ENCODE data around the gene WFS1. TPM values are rescaled to one million over a fixed set of nuclear protein-coding genes. Genes with fewer than 3 reads are reported as not detected.

Gene WFS1
- total and polyA plus RNA-seq, 2 of the 8 experiments (the other 6 are each of a cell fraction or from before 2014, with no cell fraction given), result 29.1 to 43.1 TPM

DNA sequence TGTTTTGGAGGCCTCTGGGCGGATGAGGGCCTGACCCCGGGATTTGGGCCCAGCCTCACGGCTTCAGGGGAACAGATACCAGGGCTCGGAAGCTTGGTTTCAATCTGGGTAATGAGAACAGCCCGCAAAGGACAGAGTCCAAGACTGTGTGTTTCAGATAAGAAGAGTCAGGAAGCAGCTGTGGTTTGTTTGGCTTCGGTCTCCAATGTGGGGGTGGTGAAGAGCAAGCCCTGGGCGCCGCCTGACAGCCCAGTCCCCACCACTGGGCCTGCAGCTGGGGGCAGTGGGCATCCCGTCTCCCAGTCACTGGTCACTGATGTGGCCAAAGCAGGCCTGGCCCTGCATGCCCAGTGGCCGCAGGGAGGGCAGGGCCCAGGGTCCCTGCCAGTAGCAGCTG lies 9.1 kb downstream of the WFS1 start:
- Histone ChIP-seq H3K9me3 (ENCODE audit: insufficient read depth in 2 of 2, low read depth in 1 of 2, low read length in 1 of 2) (no peaks in the 10 kb centered on the region), H4K20me1 (replicated peaks in 1 of 2; ENCODE audit: control insufficient read depth in 1 of 2, insufficient read depth in 2 of 2, low read length in 2 of 2) (peaks cover 0 to 21% of the 10 kb centered on the region in 2 experiments), H4K5ac (ENCODE audit: insufficient read length, low read depth, low read length) (no peak overlapping the region), H2BK20ac (ENCODE audit: low read length) (no peak overlapping the region), H3K9ac (replicated peaks in 1 of 4; ENCODE audit: extremely low read depth in 1 of 4, low read depth in 3 of 4, low read length in 3 of 4) (no peak overlapping the region), H2BK5ac (ENCODE audit: low read depth, low read length) (no peak overlapping the region), H3K27me3 (replicated peaks in 1 of 4; ENCODE audit: control insufficient read depth in 3 of 4, extremely low read depth in 1 of 4, insufficient read depth in 3 of 4, low read length in 3 of 4) (no peaks in the 10 kb centered on the region), H3K4me1 (replicated peaks in 1 of 4; ENCODE audit: control insufficient read depth in 3 of 4, insufficient read depth in 4 of 4, low read length in 3 of 4) (peaks cover 0 to 4% (median 2%) of the 10 kb centered on the region in 4 experiments; a peak in 5 of 7 replicates), H3K14ac (ENCODE audit: insufficient read length) (no peak overlapping the region), H3K23ac (ENCODE audit: insufficient read length) (no peak overlapping the region), H3K4ac (replicated peaks; ENCODE audit: insufficient read length, low read depth, low read length) (no peak overlapping the region), H2BK120ac (replicated peaks; ENCODE audit: low read depth, low read length) (no peak overlapping the region), H2AK5ac (ENCODE audit: low read depth, low read length) (no peak overlapping the region), H4K91ac (replicated peaks; ENCODE audit: insufficient read length, low read length) (no peak overlapping the region), H3K23me2 (ENCODE audit: low read depth, low read length) (no peaks in the 10 kb centered on the region), H3K79me1 (ENCODE audit: low read depth, low read length) (no peaks in the 10 kb centered on the region; the same call in 1 of the 2 replicates), H3K4me2 (ENCODE audit: insufficient read depth in 1 of 2, low read depth in 2 of 2, low read length in 2 of 2) (no peak overlapping the region), H3K36me3 (ENCODE audit: control insufficient read depth in 2 of 4, insufficient read depth in 4 of 4, low read length in 3 of 4) (peaks cover 2 to 5% (median 3%) of the 10 kb centered on the region in 4 experiments; a peak in 3 of 8 replicates), H3K18ac (ENCODE audit: extremely low read depth, low read length) (no peak overlapping the region), H4K8ac (ENCODE audit: extremely low read depth, insufficient read depth, low read length) (no peak overlapping the region), H2BK15ac (ENCODE audit: low read length) (no peak overlapping the region), H3K56ac (replicated peaks; ENCODE audit: insufficient read length, low read depth, low read length) (no peak overlapping the region), H3K27ac (ENCODE audit: low read depth, low read length) (no peak overlapping the region), H2AFZ (ENCODE audit: low read length) (no peak overlapping the region), H3K4me3 (ENCODE audit: extremely low read depth in 1 of 4, insufficient read depth in 2 of 4, low read depth in 3 of 4, low read length in 4 of 4) (no peak overlapping the region), H3K79me2 (ENCODE audit: control insufficient read depth in 1 of 2, insufficient read depth in 2 of 2, low read length in 2 of 2) (peaks cover 0 to 6% of the 10 kb centered on the region in 2 experiments; a peak in 1 of 4 replicates), H2BK12ac (ENCODE audit: low read depth, low read length) (no peak overlapping the region)
- ChIA-PET CTCF (ENCODE audit: partially characterized antibody) (interaction anchor here (17.6 to 37.7 kb wide), 2 partner anchors 24 to 47 kb away, joined by 263 to 908 read pairs; no protein-coding TSS in a partner anchor), POLR2A (ENCODE audit: partially characterized antibody) (interaction anchor here (1.0 kb wide), 1 partner anchor 34 kb away, joined by 3 read pairs; no protein-coding TSS in a partner anchor)
- no peak for DNase-seq (ENCODE audit: low read depth in 1 of 2, low spot score in 2 of 2)
- no peak for FAIRE-seq
- WGBS, 2 experiments (ENCODE audit: extremely low coverage in 1 of 2, insufficient coverage in 1 of 2, insufficient read length in 1 of 2, insufficient replicate concordance in 2 of 2, low coverage in 1 of 2, low lambda C conversion rate in 2 of 2, missing lambda C conversion rate in 1 of 2), result 88% methylated on average over 10 of the region's 10 CpGs; no CpG with 5 or more reads in 1 of the 2 experiments
- TF ChIP-seq RFX5 (IDR thresholded peaks at IDR 0.05; ENCODE audit: borderline replicate concordance, low read depth, low read length) (no peak), YY1 (IDR thresholded peaks at IDR 0.05; ENCODE audit: low read depth, low read length) (no peak), CBX8 (IDR thresholded peaks at IDR 0.05; ENCODE audit: borderline replicate concordance, low read depth, low read length) (no peak), BACH1 (IDR thresholded peaks at IDR 0.05; ENCODE audit: low read length) (no peak), TAF1 (IDR thresholded peaks at IDR 0.05; ENCODE audit: low read depth, low read length) (no peak), SP2 (IDR thresholded peaks at IDR 0.05; ENCODE audit: low read length) (no peak), POLR2AphosphoS5 (IDR thresholded peaks at IDR 0.05; ENCODE audit: low read depth, low read length) (no peak), HDAC6 (IDR thresholded peaks at IDR 0.05; ENCODE audit: low read depth, low read length) (no peak), POU5F1 (IDR thresholded peaks at IDR 0.05; ENCODE audit: low read depth, low read length) (no peak), SUZ12 (IDR thresholded peaks at IDR 0.05; ENCODE audit: low read length) (no peak), RNF2 (IDR thresholded peaks at IDR 0.05; ENCODE audit: borderline replicate concordance, low read depth, low read length, missing control alignments, poor library complexity, severe bottlenecking) (no peak)
- TF ChIP-seq, protein P1, sequence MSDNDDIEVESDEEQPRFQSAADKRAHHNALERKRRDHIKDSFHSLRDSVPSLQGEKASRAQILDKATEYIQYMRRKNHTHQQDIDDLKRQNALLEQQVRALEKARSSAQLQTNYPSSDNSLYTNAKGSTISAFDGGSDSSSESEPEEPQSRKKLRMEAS (IDR thresholded peaks at IDR 0.05), result no peak
- TF ChIP-seq, protein P2, sequence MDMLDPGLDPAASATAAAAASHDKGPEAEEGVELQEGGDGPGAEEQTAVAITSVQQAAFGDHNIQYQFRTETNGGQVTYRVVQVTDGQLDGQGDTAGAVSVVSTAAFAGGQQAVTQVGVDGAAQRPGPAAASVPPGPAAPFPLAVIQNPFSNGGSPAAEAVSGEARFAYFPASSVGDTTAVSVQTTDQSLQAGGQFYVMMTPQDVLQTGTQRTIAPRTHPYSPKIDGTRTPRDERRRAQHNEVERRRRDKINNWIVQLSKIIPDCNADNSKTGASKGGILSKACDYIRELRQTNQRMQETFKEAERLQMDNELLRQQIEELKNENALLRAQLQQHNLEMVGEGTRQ (IDR thresholded peaks at IDR 0.05; ENCODE audit: low read length), result no peak
